ENCODE results near the gene PLEKHG7. TPM values are rescaled to one million over a fixed set of nuclear protein-coding genes. Genes with fewer than 3 reads are reported as not detected.
"Not testable (repeated sequence)": the region's sequence is repeated elsewhere in the genome, so short reads cannot be mapped to it uniquely, and the experiment has no call there.

PLEKHG7 gene
- total RNA-seq, 1 donor from 2014 or later: not detected

DNA sequence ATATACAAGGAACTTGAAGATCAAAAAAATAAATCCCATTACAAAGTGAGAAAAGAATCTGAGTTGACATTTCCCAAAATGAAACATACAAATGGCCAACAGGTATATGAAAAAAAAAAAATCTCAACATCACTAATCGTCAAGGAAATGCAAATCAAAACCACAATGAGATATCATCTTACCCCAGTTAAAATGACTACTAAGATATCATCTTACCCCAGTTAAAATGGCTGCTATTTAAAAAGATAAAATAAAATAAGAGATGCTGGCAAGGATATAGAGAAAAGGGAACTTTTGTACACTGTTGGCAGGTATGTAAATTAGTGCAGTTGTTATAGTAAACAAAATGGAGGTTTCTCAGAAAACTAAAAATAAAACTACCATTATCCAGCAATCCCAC, 44.4 kb downstream of the PLEKHG7 start:
- H3K9me3 Mint-ChIP-seq: no peaks in the 10 kb centered on the region
- H3K27me3 Mint-ChIP-seq: no peaks in the 10 kb centered on the region
- DNase-seq (ENCODE audit: extremely low spot score, unreplicated experiment): no peak
- H3K4me1 Mint-ChIP-seq (ENCODE audit: unreplicated experiment): no peaks in the 10 kb centered on the region
- H3K4me3 Mint-ChIP-seq: no peak overlapping the region
- no peaks in the 10 kb centered on the region for H3K36me3 Mint-ChIP-seq
- H3K27ac Mint-ChIP-seq: no peak overlapping the region
- TF ChIP-seq, protein P1, sequence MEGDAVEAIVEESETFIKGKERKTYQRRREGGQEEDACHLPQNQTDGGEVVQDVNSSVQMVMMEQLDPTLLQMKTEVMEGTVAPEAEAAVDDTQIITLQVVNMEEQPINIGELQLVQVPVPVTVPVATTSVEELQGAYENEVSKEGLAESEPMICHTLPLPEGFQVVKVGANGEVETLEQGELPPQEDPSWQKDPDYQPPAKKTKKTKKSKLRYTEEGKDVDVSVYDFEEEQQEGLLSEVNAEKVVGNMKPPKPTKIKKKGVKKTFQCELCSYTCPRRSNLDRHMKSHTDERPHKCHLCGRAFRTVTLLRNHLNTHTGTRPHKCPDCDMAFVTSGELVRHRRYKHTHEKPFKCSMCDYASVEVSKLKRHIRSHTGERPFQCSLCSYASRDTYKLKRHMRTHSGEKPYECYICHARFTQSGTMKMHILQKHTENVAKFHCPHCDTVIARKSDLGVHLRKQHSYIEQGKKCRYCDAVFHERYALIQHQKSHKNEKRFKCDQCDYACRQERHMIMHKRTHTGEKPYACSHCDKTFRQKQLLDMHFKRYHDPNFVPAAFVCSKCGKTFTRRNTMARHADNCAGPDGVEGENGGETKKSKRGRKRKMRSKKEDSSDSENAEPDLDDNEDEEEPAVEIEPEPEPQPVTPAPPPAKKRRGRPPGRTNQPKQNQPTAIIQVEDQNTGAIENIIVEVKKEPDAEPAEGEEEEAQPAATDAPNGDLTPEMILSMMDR (conservative IDR thresholded peaks at IDR 0.05): no peak

DNA sequence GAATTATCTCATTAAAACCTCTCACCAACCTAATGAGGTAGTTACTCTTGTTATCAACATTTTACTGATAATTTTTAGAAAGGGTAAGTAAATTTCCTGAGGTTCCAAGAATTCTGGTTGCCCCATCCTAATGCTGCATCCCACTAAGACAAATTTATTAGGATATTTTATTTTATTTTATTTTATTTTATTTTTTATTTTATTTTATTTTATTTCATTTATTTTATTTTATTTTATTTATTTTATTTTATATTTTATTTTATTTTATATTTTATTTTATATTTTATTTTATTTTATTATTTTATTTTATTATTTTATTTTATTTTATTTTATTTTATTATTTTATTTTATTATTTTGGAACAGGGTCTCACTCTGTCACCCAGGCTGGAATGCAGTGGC, 46.9 kb downstream of the PLEKHG7 start:
- H3K4me1 Mint-ChIP-seq (ENCODE audit: unreplicated experiment); H3K27ac Mint-ChIP-seq; DNase-seq (ENCODE audit: extremely low spot score, unreplicated experiment); H3K36me3 Mint-ChIP-seq; H3K4me3 Mint-ChIP-seq; H3K9me3 Mint-ChIP-seq; H3K27me3 Mint-ChIP-seq: not testable (repeated sequence)

DNA sequence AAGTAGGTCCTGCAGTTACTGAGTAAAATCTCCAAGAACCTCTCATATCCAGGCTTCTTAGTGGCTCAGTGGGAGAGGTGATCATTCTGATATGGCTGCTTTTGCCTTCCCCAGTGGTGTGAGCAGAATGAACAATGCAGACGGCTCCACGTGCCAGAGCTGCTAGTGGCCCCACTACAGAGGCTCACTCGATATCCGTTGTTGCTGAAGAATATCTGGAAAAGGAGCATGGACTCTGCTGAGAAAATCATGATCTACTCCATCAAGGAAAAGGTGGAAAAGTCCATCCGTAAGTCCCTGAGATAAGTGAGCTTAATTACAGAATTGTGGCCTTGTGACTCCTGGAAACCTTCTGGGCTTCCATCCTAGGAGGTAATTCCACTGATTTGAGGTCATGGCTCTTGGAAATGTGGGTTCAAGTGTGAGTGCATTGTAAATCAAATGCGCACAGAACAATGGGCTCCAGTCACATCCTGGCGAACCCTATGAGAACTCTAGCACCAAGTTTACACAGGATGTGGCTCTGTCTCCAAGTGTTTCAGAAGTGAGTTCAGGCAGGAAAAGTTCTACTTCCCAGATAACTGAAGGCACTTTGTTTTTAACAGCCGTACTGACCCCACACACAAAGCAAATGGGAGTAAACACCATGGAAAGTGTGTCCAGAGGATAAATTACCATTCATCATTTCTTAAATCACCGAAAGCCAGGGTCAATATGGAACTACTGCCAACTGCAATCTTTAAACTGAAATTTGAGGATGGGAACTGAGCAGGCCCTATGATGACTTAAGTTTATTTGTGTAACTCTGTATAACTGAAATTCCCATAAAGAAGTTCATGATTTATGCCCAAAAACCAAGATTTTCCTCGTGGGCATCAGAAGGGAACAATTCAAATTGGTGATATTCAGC, 51.4 kb downstream of the PLEKHG7 start:
- Mint-ChIP-seq H3K27me3 (peaks cover 2% of the 10 kb centered on the region), H3K9me3 (no peaks in the 10 kb centered on the region), H3K4me3 (no peak overlapping the region), H3K4me1 (ENCODE audit: unreplicated experiment) (peaks cover 5% of the 10 kb centered on the region), H3K36me3 (no peaks in the 10 kb centered on the region), H3K27ac (no peak overlapping the region)
- no peak for DNase-seq (ENCODE audit: extremely low spot score, unreplicated experiment)
- TF ChIP-seq, protein P1 (conservative IDR thresholded peaks at IDR 0.05): no peak

DNA sequence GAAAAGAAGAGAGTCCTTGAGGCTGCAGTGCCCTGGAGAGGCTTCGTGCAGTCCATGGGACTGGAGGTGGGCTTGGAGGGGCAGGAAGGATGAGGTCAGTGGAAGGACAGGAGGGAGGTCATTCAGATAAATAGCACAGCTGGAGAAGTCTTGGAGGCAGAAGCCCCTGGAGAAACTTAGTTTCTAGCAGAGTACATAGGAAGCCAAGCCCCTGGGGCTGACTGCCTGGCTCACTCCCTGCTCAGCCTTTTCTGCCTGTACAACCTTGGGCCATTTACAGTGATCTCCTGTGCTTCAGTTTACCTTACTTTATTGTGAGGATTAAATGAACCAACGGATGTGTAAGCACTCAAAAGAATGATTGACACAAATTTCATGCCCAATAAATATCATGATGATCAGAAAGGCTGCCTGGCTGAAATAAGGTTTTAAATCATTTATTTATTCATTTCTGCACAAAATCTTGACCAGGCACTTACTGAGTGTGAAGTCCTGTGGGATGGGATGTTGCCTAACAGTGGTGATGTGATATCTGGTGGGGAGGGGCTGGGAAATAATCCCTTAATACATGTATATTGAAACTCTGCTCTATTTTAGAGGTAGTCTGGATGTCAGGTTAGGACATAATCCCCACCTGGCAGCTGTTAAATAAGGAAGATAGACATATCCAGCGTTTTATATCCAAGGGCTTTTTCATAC, 54.3 kb downstream of the PLEKHG7 start:
- Mint-ChIP-seq H3K4me1 (ENCODE audit: unreplicated experiment) (peaks cover 5% of the 10 kb centered on the region), H3K27ac (no peak overlapping the region), H3K4me3 (no peak overlapping the region), H3K9me3 (no peaks in the 10 kb centered on the region), H3K27me3 (peaks cover 2% of the 10 kb centered on the region), H3K36me3 (no peaks in the 10 kb centered on the region)
- TF ChIP-seq, protein P1 (conservative IDR thresholded peaks at IDR 0.05): no peak
- DNase-seq (ENCODE audit: extremely low spot score, unreplicated experiment): no peak

DNA sequence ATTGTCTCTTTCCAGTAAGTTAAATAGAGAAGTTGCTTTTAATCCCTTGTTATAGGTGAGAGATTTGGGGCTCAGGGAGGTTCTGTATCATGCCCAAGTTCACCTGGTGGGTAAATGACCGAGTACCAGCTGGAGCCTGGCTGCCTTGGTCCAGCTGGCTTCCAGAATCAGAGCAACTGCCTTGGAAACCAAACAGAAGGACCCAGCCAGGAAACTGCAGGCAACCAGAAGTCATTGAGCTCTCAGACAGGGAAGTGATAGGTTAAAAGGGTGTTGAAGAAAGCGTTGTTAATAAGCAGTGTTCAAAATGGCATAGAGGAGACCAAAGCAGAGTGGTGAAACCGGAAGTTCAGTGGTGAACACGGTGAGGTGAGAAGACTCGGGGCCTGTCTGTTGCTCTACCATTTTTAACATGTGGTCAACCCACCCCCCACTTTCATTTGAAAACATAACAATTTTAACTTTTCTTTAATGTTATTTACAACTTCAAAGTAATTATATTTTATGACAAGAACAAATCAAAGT, 54.9 kb downstream of the PLEKHG7 start:
- no peak for DNase-seq (ENCODE audit: extremely low spot score, unreplicated experiment)
- no peak overlapping the region for H3K27ac Mint-ChIP-seq
- TF ChIP-seq, protein P1 (conservative IDR thresholded peaks at IDR 0.05): no peak
- no peaks in the 10 kb centered on the region for H3K36me3 Mint-ChIP-seq
- peaks cover 5% of the 10 kb centered on the region for H3K4me1 Mint-ChIP-seq (ENCODE audit: unreplicated experiment)
- H3K27me3 Mint-ChIP-seq: peaks cover 2% of the 10 kb centered on the region
- no peak overlapping the region for H3K4me3 Mint-ChIP-seq
- no peaks in the 10 kb centered on the region for H3K9me3 Mint-ChIP-seq

Measured in type B pancreatic cell (in vitro differentiated cells).